Stimulated activated CD8-positive, alpha-beta memory T cell treated with anti-CD3 and anti-CD28 coated beads, Interleukin-4, amount 100 ng/mL, for 48 hours (primary cell): ENCODE results near the gene SAP30BP.
A peak's percentile ranks its signal among the peaks of the same experiment; 100 is the strongest.

Source experiments
- DNase-seq: peaks from one replicate; pipeline ENCODE4 v3.0.0-alpha.2; 2020

SAP30BP gene

GRCh38 chr17:75743625-75744206, 76.6 kb downstream of the SAP30BP start:
- DNase-seq, result no peak

- DNase-seq, result no peak
Measured at GRCh38 chr17:75748706-75749105, 81.6 kb downstream of the SAP30BP start.

GRCh38 chr17:75749545-75750389, 82.6 kb downstream of the SAP30BP start:
- peak; percentile 97 for DNase-seq

- no peak for DNase-seq
Measured at GRCh38 chr17:75750661-75751423, 83.7 kb downstream of the SAP30BP start.

- no peak for DNase-seq
Measured at GRCh38 chr17:75751676-75752404, 84.7 kb downstream of the SAP30BP start.

GRCh38 chr17:75752405-75752709, 85.2 kb downstream of the SAP30BP start:
- no peak for DNase-seq

- DNase-seq, result no peak
Measured at GRCh38 chr17:75752802-75753513, 85.8 kb downstream of the SAP30BP start.

GRCh38 chr17:75753514-75754377, 86.6 kb downstream of the SAP30BP start:
- peak; percentile 81 for DNase-seq

- DNase-seq, result no peak
Measured at GRCh38 chr17:75754378-75755204, 87.5 kb downstream of the SAP30BP start.

- DNase-seq, result no peak
Measured at GRCh38 chr17:75755205-75755901, 88.2 kb downstream of the SAP30BP start.

GRCh38 chr17:75755990-75756389, 88.9 kb downstream of the SAP30BP start:
- no peak for DNase-seq

- DNase-seq, result no peak
Measured at GRCh38 chr17:75756451-75757085, 89.4 kb downstream of the SAP30BP start.

GRCh38 chr17:75757086-75757681, 90.0 kb downstream of the SAP30BP start:
- DNase-seq, result no peak
